ENCODE data around the gene CYP1A2.

The CYP1A2 gene

DNA sequence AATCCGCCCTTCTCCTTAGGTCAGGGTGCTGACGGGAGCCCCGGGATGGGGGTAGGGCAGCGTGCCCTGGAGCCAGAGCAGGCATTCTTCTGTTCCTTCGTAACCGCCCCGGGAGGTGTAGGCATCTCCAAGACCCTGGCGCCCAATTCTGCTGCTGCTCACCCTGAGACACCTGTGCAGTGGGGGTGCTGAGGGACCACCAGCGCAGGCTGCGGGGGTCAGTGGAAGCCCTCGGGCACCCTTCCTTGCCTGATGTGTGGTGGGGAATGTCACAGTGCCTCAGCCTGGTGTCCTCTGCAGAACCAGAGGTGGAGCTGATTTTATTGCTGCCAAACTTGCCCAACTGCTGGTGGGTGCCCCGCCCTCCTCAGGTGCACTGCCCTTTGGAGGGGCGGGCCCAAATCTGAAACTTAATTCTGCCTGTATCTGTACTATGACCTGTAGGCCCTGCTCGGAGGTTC lies 40.6 kb downstream of the CYP1A2 start:
- no peak for DNase-seq (ENCODE audit: low spot score)

DNA sequence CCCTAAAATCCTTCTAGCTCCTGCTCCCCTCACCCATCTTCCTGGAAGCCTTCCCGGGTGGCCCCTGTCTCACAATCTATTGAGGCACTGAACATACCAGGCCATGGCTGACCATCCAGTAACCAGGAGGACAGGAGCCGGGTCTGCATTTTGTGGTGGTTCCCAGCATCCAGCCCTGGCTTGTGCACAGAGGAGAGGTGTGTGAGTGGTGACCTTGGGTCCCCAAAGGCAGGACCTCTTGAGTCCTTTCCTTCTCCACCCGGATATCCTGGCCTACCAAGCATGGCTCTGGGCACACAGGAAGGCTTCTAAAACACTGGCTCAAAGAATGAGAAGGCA lies 41.1 kb downstream of the CYP1A2 start:
- DNase-seq (ENCODE audit: low spot score): no peak

- peak; percentile 81 for DNase-seq (ENCODE audit: low spot score)
Measured at GRCh38 chr15:74790080-74790916, 41.7 kb downstream of the CYP1A2 start.

DNA sequence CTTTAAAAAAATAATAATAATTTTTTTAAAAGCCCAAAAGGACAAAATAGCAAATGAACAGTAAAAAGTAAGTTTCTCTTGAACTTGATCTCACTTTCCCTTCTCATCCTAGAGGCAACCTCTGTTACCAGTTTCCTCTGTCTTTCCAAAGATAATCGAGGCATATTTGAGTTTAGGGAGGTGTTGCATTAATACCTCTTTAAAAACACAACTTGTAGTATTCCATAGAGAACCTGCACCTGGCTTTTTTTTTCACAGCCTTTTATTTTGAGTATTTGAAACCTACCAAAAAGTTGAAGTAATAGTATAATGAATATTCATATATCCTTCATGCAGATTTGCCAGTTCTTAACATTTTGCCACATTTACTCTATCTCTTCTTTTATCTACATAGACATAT lies 42.4 kb downstream of the CYP1A2 start:
- DNase-seq (ENCODE audit: low spot score): no peak

DNA sequence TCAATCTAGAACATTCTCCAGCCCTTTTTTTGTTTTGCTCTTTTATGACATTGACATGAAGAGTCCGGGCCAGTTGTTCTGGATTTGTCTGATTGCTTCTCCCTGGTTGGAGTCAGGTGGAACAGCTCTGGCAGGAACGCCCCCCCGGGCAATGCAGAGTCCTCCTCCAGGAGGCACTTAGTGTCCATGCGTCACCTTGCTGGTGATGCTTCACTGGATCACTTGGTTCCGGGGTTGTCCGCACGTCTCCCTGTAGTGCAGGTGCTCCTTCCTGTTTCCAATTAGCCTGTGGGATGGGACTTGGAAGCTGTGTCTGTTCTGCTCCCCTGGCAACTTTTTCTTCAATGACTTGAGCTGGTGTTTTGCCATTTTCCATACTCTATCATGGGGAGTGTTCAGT lies 43.0 kb downstream of the CYP1A2 start:
- DNase-seq (ENCODE audit: low spot score): no peak

GRCh38 chr15:74792227-74793016 lies 43.8 kb downstream of the CYP1A2 start:
- DNase-seq (ENCODE audit: low spot score): no peak

DNA sequence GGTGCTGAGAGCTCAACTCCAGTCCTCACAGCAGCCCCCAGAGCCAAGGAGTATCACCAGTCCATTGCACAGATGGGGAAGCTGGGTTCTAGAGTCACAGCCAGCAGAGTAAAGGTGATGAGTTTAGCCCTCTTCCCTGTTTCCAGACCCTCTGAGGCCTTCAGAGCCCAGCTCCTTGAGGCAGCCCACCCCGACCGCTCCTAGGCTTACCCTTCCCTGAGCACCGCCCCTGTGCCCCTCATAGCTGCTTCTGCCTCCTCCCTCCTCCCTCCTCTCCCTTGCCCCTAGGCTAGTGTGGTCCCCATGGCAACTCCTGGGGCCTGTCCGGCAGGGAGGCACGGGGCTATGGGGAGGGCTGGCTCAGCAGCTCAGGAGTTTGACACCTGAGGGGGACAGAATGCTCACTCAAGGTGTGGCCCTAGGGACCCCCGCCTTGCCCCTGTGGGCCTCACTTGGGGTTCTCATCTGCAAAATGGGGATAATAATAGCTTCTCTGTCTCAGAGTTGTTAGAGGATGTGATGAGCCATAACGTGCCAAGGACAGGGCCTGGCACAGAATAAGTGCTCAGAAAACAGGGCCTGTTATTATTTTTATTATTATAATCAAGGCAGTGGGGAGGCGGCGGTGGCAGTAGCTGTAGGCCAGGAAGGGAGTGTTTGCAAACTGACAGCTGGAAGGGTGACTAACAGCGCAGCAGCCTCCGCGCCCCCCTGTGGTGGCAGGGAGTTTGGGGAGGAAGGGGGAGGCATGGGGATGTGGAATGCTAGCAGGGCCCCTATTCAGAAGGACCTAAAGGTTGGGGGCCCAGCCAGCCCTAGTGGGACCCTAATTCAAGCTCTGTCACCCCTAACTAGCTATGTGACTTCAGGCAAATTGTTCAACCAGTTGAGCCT lies 44.7 kb downstream of the CYP1A2 start:
- no peak for DNase-seq (ENCODE audit: low spot score)

GRCh38 chr15:74794248-74794969 lies 45.8 kb downstream of the CYP1A2 start:
- DNase-seq (ENCODE audit: low spot score): no peak

DNA sequence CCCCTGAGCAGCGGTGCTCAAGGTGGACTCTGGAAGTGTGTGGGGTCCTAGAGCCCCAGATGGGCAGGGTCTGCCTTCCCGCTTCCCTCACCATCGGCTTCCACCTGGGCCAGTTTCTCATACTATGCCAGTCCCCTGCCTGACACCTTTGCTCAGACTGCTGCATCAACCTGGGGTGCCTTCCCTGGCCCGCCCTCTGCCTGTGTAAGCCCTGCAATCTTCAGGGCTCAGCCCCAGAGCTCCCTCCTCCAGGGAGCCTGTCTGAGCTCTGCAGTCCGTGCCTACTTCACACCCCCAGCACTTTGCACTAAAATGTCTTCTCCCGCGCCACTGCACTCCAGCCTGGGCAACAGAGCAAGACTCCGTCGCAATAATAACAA lies 46.3 kb downstream of the CYP1A2 start:
- no peak for DNase-seq (ENCODE audit: low spot score)

- DNase-seq (ENCODE audit: low spot score): no peak
Measured at GRCh38 chr15:74795966-74796625, 47.5 kb downstream of the CYP1A2 start.

DNA sequence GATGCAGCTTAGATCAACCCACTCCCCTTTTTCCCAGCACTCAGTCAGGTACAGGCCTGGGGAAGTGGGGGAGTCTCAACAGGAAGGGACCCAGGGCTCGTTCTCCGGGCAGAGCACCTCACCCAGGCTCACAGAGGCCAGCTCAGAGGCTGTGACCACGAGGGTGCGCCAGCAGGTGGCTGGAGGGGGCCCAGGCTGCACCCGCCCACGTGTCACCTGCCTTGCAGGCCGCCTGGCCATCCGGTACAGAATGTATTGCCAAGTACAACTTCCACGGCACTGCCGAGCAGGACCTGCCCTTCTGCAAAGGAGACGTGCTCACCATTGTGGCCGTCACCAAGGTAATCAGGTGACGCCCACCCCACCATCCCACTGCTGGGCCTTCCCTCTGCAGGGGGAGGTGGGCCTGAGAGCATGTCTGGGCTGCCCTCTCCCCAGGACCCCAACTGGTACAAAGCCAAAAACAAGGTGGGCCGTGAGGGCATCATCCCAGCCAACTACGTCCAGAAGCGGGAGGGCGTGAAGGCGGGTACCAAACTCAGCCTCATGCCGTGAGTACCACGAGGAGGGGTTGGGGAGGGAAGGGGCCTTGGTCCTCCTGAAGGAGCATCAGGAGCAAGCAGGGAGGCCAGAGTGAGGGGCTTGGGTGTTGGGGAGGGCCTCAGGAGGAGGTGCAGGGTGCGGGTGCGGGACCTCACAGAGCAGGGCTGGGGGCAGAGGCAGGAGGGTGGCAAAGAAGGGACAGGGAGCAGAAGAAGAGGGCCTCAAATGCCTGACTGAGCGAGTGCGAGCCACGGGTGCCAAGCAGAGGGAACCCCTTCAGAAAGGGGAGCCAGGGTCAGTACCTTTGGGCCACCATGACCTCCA lies 50.0 kb downstream of the CYP1A2 start:
- no peak for DNase-seq (ENCODE audit: low spot score)

DNA sequence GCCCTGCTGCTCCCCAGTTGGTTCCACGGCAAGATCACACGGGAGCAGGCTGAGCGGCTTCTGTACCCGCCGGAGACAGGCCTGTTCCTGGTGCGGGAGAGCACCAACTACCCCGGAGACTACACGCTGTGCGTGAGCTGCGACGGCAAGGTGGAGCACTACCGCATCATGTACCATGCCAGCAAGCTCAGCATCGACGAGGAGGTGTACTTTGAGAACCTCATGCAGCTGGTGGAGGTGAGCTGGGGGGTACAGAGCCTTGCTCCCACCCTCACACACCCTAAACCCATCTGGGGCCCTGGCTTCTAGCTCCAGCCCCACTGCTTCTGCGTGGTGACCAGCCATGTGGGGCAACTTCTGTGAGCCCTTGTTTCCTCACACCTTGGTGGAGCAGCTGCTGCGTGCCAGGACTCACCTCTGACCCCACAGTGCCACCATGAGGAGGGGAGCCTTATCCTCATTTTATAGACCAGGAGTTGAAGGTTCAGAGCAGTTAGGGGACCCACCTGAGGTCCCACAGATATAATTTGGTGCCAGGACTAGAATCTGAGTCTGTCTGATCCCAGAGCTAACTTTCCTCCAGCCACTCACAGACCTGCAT lies 50.7 kb downstream of the CYP1A2 start:
- no peak for DNase-seq (ENCODE audit: low spot score)

GRCh38 chr15:74799856-74800558 lies 51.4 kb downstream of the CYP1A2 start:
- peak; percentile 69 for DNase-seq (ENCODE audit: low spot score)

GRCh38 chr15:74800559-74801094 lies 52.0 kb downstream of the CYP1A2 start:
- no peak for DNase-seq (ENCODE audit: low spot score)

DNA sequence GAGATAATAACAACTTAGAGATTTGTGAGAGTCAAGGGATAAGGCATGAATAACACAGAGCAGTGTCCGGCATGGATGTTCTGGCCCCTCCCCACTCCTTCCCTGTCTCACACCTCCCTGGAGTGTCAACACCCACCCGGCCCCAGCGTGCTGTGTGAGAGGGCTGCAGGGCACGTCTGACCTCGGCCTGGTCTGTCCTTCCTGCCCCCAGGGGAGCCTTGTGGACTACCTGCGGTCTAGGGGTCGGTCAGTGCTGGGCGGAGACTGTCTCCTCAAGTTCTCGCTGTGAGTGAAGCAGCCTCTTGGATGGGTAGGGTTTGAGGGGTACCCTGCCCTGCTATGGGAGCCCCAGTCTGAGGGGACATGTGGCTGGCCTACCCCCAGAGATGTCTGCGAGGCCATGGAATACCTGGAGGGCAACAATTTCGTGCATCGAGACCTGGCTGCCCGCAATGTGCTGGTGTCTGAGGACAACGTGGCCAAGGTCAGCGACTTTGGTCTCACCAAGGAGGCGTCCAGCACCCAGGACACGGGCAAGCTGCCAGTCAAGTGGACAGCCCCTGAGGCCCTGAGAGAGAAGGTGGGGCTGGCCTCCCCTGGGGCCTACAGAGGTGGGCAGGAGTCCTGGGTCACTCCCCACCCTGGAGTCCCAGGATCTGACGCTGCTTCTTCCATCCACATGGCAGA lies 52.8 kb downstream of the CYP1A2 start:
- no peak for DNase-seq (ENCODE audit: low spot score)

DNA sequence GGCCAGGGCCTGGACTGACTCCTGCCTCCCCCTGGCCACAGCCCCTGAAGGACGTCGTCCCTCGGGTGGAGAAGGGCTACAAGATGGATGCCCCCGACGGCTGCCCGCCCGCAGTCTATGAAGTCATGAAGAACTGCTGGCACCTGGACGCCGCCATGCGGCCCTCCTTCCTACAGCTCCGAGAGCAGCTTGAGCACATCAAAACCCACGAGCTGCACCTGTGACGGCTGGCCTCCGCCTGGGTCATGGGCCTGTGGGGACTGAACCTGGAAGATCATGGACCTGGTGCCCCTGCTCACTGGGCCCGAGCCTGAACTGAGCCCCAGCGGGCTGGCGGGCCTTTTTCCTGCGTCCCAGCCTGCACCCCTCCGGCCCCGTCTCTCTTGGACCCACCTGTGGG lies 53.6 kb downstream of the CYP1A2 start:
- DNase-seq (ENCODE audit: low spot score): no peak

- DNase-seq (ENCODE audit: low spot score): no peak
Measured at GRCh38 chr15:74802862-74803447, 54.3 kb downstream of the CYP1A2 start.

DNA sequence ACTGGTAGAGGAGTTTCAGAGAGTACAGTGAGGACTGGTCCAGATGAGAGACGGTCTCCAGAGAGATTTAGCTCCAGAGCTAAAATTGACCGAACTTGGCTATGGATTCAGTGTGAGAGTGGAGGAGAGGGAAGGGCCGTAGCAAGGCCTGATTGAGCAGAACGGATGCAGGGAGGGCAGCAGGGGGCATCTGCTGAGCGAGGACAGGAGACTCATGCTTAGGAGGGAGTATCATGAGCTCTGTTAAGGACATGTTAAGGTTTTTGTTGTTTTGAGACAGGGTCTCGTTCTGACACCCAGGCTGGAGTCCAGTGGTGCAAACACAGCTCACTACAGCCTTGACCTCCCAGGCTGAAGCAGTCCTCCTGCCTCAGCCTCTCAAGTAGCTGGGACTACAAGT lies 56.3 kb downstream of the CYP1A2 start:
- no peak for DNase-seq (ENCODE audit: low spot score)

Measured in globus pallidus (tissue), 1 donor.